M059J (cell line): Measurements from ENCODE around the gene ACAA1. TPM values are rescaled to one million over a fixed set of nuclear protein-coding genes. Genes with fewer than 3 reads are reported as not detected.
"Not testable (repeated sequence)": the region's sequence is repeated elsewhere in the genome, so short reads cannot be mapped to it uniquely, and the experiment has no call there.

Experiments used
- DNase-seq: peaks from one replicate; pipeline ENCODE4 v3.0.0-alpha.2; 2012; ENCODE audit warnings: low read depth
- total RNA-seq: library from RNA; depleted of rRNA; stranded (reverse); fragments of >200 nt; shearing (Covaris generic); gene quantifications from 2 replicates; pipeline ENCODE4 v1.2.3, GENCODE V29; 2014; rRNA removed

The ACAA1 gene
- total RNA-seq: 10.0 and 13.2 TPM in 2 replicates

GRCh38 chr3:38136777-38137614, at the start of gene ACAA1:
TSS of gene ACAA1 (minus strand) at chr3:38137127. CDS start at chr3:38137035, 92 bp downstream.
- peak; percentile 97 for DNase-seq

GRCh38 chr3:38177181-38177580, 40.3 kb upstream of the ACAA1 start:
- no peak for DNase-seq

GRCh38 chr3:38173834-38174418, 37.0 kb upstream of the ACAA1 start:
- DNase-seq: no peak

GRCh38 chr3:38171622-38172021, 34.7 kb upstream of the ACAA1 start:
- DNase-seq: no peak

GRCh38 chr3:38170722-38171121, 33.8 kb upstream of the ACAA1 start:
- no peak for DNase-seq

GRCh38 chr3:38169027-38169317, 32.0 kb upstream of the ACAA1 start:
- peak; percentile 78 for DNase-seq

GRCh38 chr3:38168151-38169026, 31.5 kb upstream of the ACAA1 start:
- peak; percentile 82 for DNase-seq

GRCh38 chr3:38167591-38167990, 30.7 kb upstream of the ACAA1 start:
- peak; percentile 13 for DNase-seq

- peak; percentile 48 for DNase-seq
Observed at GRCh38 chr3:38165722-38166387, 28.9 kb upstream of the ACAA1 start.

GRCh38 chr3:38164952-38165721, 28.2 kb upstream of the ACAA1 start, which contains the start of gene OXSR1:
TSS of gene OXSR1 (plus strand) at chr3:38165537. CDS start at chr3:38165877, 340 bp downstream.
- DNase-seq: peak; percentile 99

GRCh38 chr3:38164643-38164951, 27.7 kb upstream of the ACAA1 start:
- DNase-seq: no peak

- no peak for DNase-seq
Observed at GRCh38 chr3:38163841-38164642, 27.1 kb upstream of the ACAA1 start.

GRCh38 chr3:38163117-38163840, 26.4 kb upstream of the ACAA1 start:
- DNase-seq: no peak

GRCh38 chr3:38160704-38161103, 23.8 kb upstream of the ACAA1 start:
- DNase-seq: not testable (repeated sequence)

GRCh38 chr3:38158472-38158871, 21.5 kb upstream of the ACAA1 start:
- no peak for DNase-seq

GRCh38 chr3:38157595-38157994, 20.7 kb upstream of the ACAA1 start:
- no peak for DNase-seq

GRCh38 chr3:38157117-38157516, 20.2 kb upstream of the ACAA1 start:
- DNase-seq: no peak

- DNase-seq: no peak
Observed at GRCh38 chr3:38155825-38156224, 18.9 kb upstream of the ACAA1 start.

GRCh38 chr3:38154625-38155255, 17.8 kb upstream of the ACAA1 start:
- DNase-seq: no peak
